Measurements from ENCODE around the gene MYO19.
"Not testable (repeated sequence)": the region's sequence is repeated elsewhere in the genome, so short reads cannot be mapped to it uniquely, and the experiment has no call there.

MYO19 gene

GRCh38 chr17:36532435-36532975 is 2.2 kb downstream of the MYO19 start:
- no peak for DNase-seq

- DNase-seq, result peak; percentile 82
Observed at GRCh38 chr17:36529121-36529520, 5.5 kb downstream of the MYO19 start.

GRCh38 chr17:36527621-36528250 is 6.9 kb downstream of the MYO19 start:
- DNase-seq, result no peak

- DNase-seq, result no peak
Observed at GRCh38 chr17:36525888-36526287, 8.8 kb downstream of the MYO19 start.

GRCh38 chr17:36525113-36525512 is 9.6 kb downstream of the MYO19 start:
- peak; percentile 42 for DNase-seq

- peak; percentile 36 for DNase-seq
Observed at GRCh38 chr17:36524428-36524876, 10.2 kb downstream of the MYO19 start.

GRCh38 chr17:36523113-36523512 is 11.6 kb downstream of the MYO19 start:
- no peak for DNase-seq

- no peak for DNase-seq
Observed at GRCh38 chr17:36515837-36516236, 18.8 kb downstream of the MYO19 start.

GRCh38 chr17:36514856-36515255 is 19.8 kb downstream of the MYO19 start:
- DNase-seq, result no peak

- DNase-seq, result no peak
Observed at GRCh38 chr17:36512641-36513040, 22.0 kb downstream of the MYO19 start.

GRCh38 chr17:36511216-36511615 is 23.5 kb downstream of the MYO19 start:
- no peak for DNase-seq

GRCh38 chr17:36510636-36511035 is 24.0 kb downstream of the MYO19 start:
- no peak for DNase-seq

- DNase-seq, result no peak
Observed at GRCh38 chr17:36509272-36509985, 25.2 kb downstream of the MYO19 start.

- DNase-seq, result not testable (repeated sequence)
Observed at GRCh38 chr17:36508439-36508838, 26.2 kb downstream of the MYO19 start.

GRCh38 chr17:36507266-36507665 is 27.4 kb downstream of the MYO19 start:
- no peak for DNase-seq

GRCh38 chr17:36506831-36507230 is 27.8 kb downstream of the MYO19 start:
- DNase-seq, result no peak

GRCh38 chr17:36506249-36506826 is 28.3 kb downstream of the MYO19 start:
- DNase-seq, result no peak

- DNase-seq, result no peak
Observed at GRCh38 chr17:36505171-36505570, 29.5 kb downstream of the MYO19 start.

- no peak for DNase-seq
Observed at GRCh38 chr17:36504156-36504545, 30.5 kb downstream of the MYO19 start.

GRCh38 chr17:36503456-36504155 is 31.1 kb downstream of the MYO19 start:
- DNase-seq, result no peak

- no peak for DNase-seq
Observed at GRCh38 chr17:36501963-36502362, 32.7 kb downstream of the MYO19 start.

GRCh38 chr17:36501351-36501750 is 33.3 kb downstream of the MYO19 start:
- DNase-seq, result no peak

- DNase-seq, result no peak
Observed at GRCh38 chr17:36500745-36501225, 33.9 kb downstream of the MYO19 start.
